K562 (cell line): ENCODE results near the gene ENPP7. TPM values are rescaled to one million over a fixed set of nuclear protein-coding genes. Genes with fewer than 3 reads are reported as not detected.

ENCODE experiments used
- ATAC-seq: fragments of 200-7000 bp; cut with Tn5 transposase; 3 replicates; pipeline ENCODE4 v1.9.1; 2020; ENCODE audit warnings: moderate library complexity
- BruUV-seq: library from RNA; stranded (reverse); fragments of 400-500 nt; replicated peaks from 2 replicates; lab custom pipeline; 2021; lab: Mats Ljungman, UMichigan
- CTCF ChIA-PET: fragments of 300-600 bp; formaldehyde crosslinking; extraction: SDS; loops from one replicate; lab custom pipeline; 2021; ENCODE audit warnings: low intra/inter-chr PET ratio; lab: Yijun Ruan, JAX
- POLR2A ChIA-PET: fragments of 300-600, 350-650 bp; sonication (Branson Sonifier 250); formaldehyde crosslinking; extraction: SDS; loops from one replicate; lab custom pipeline; 2021; ENCODE audit warnings: antibody characterized with exemption, inconsistent platforms; lab: Yijun Ruan, JAX
- DNase-seq, 4 experiments: peaks; one replicate each; pipeline versions ENCODE4 v3.0.0 to v3.0.0-alpha.2; 2011 to 2018; ENCODE audit warnings: low spot score in 3 of 4, mixed read lengths in 3 of 4; ENCODE audit errors: extremely low read depth in 1 of 4
- FAIRE-seq: peaks from 2 replicates; lab custom pipeline; 2011; peaks lifted over from hg19 to GRCh38; lab: Jason Lieb, UNC
- H2AFZ ChIP-seq: 2 replicates; pipeline ENCODE4 v1.6.0; 2011; ENCODE audit warnings: low read depth, low read length, control low read depth, inconsistent platforms
- H3K27ac ChIP-seq: fragments of 200-600 bp; 3 replicates; pipeline ENCODE4 v1.8.0; 2011; ENCODE audit warnings: low read depth, mild to moderate bottlenecking, control low read depth, inconsistent platforms, low read length, moderate library complexity, mixed read lengths; ENCODE audit errors: extremely low read depth
- H3K27me3 ChIP-seq, 2 experiments: fragments of 300-600 bp in 1 of 2; 2 replicates in 1 of 2; 3 replicates in 1 of 2; pipeline versions ENCODE4 v1.6.0 to v1.8.0; 2011; ENCODE audit warnings: inconsistent platforms in 2 of 2, low read length in 2 of 2, mild to moderate bottlenecking in 1 of 2, mixed read lengths in 1 of 2, moderate library complexity in 1 of 2; ENCODE audit not compliant: control insufficient read depth in 2 of 2, insufficient read depth in 2 of 2
- H3K36me3 ChIP-seq: fragments of 300-600 bp; 3 replicates; pipeline ENCODE4 v1.8.0; 2011; ENCODE audit warnings: mild to moderate bottlenecking, low read length, inconsistent platforms; ENCODE audit not compliant: control insufficient read depth, insufficient read depth
- H3K4me1 ChIP-seq, 2 experiments: fragments of 200-600 bp in 1 of 2; replicated peaks in 1 of 2; 2 replicates in 1 of 2; 3 replicates in 1 of 2; pipeline versions ENCODE4 v1.5.1 to v1.8.0; 2011; ENCODE audit warnings: inconsistent platforms in 2 of 2, low read length in 2 of 2, mild to moderate bottlenecking in 1 of 2, mixed read lengths in 1 of 2, moderate library complexity in 1 of 2; ENCODE audit not compliant: control insufficient read depth in 2 of 2, insufficient read depth in 2 of 2
- H3K4me2 ChIP-seq: 2 replicates; pipeline ENCODE4 v1.6.1; 2011; ENCODE audit warnings: low read length, control low read depth, inconsistent platforms, mixed read lengths; ENCODE audit not compliant: insufficient read depth
- H3K4me3 ChIP-seq: fragments of 200-600 bp; sonication (generic), shearing (Covaris generic); 2 replicates; pipeline ENCODE4 v1.5.1; 2016; ENCODE audit warnings: control low read depth, inconsistent platforms
- H3K79me2 ChIP-seq: fragments of 200-600 bp; 3 replicates; pipeline ENCODE4 v1.8.0; 2011; ENCODE audit warnings: low read length, inconsistent platforms; ENCODE audit not compliant: control insufficient read depth, insufficient read depth
- H3K9ac ChIP-seq, 2 experiments: 2 replicates each; pipeline versions ENCODE4 v1.6.0 to v1.6.1; 2011; ENCODE audit warnings: low read depth in 2 of 2, low read length in 2 of 2, control low read depth in 1 of 2, inconsistent platforms in 1 of 2, mild to moderate bottlenecking in 1 of 2, mixed read lengths in 1 of 2; ENCODE audit not compliant: insufficient read depth in 1 of 2
- H3K9me1 ChIP-seq: one replicate; pipeline ENCODE4 v1.6.0; 2011; ENCODE audit warnings: inconsistent platforms, mild to moderate bottlenecking, low read length, moderate library complexity; ENCODE audit not compliant: control insufficient read depth, insufficient read depth
- H3K9me3 ChIP-seq: replicated peaks from 2 replicates; pipeline ENCODE4 v1.5.1; 2011; ENCODE audit warnings: low read depth, low read length, inconsistent platforms; ENCODE audit not compliant: control insufficient read depth, insufficient read depth
- H4K20me1 ChIP-seq: replicated peaks from 2 replicates; pipeline ENCODE4 v1.6.1; 2011; ENCODE audit warnings: low read length, inconsistent platforms, mixed read lengths; ENCODE audit not compliant: control insufficient read depth, insufficient read depth
- ASH1L ChIP-seq: fragments of 450-650 bp; IDR thresholded peaks from 2 replicates; pipeline ENCODE4 v1.6.1; 2018; ENCODE audit warnings: borderline replicate concordance, mild to moderate bottlenecking, low read depth; ENCODE audit not compliant: partially characterized antibody
- CAMTA2 ChIP-seq: fragments of 250-450 bp; sonication (Bioruptor Pico); conservative IDR thresholded peaks from 2 replicates; pipeline ENCODE4 v1.5.1; 2022
- CBFA2T2 ChIP-seq: fragments of 450-650 bp; conservative IDR thresholded peaks from 2 replicates; pipeline ENCODE4 v1.6.1; 2017; ENCODE audit warnings: mild to moderate bottlenecking
- ELF1 ChIP-seq: fragments of 200-800 bp; sonication (Bioruptor generic); IDR thresholded peaks from 2 replicates; pipeline ENCODE4 v1.6.1; 2016; ENCODE audit warnings: missing genetic modification characterization, missing compliant biosample characterization
- FOS ChIP-seq: IDR thresholded peaks from 3 replicates; pipeline ENCODE4 v1.6.1; 2011; ENCODE audit not compliant: insufficient read length; ENCODE audit errors: extremely low read depth
- FUS ChIP-seq: fragments of 200-400 bp; formaldehyde crosslinking; optimal IDR thresholded peaks from 2 replicates; pipeline ENCODE3; 2017; ENCODE audit warnings: low read depth, low read length
- HCFC1 ChIP-seq: IDR thresholded peaks from 2 replicates; pipeline ENCODE4 v1.6.1; 2012; ENCODE audit warnings: low read depth, low read length, improper control_type of control experiment
- PHB ChIP-seq: fragments of 250-450 bp; sonication (Bioruptor Pico); IDR thresholded peaks from 2 replicates; pipeline ENCODE4 v1.5.0; 2021
- RAD51 ChIP-seq: fragments of 450-650 bp; IDR thresholded peaks from 2 replicates; pipeline ENCODE4 v1.7.1; 2016; ENCODE audit warnings: low read depth, mild to moderate bottlenecking, borderline replicate concordance
- RBM15 ChIP-seq: fragments of 200-400 bp; formaldehyde crosslinking; IDR thresholded peaks from 2 replicates; pipeline ENCODE4 v1.6.1; 2018; ENCODE audit warnings: mild to moderate bottlenecking, low read length, moderate library complexity; ENCODE audit not compliant: insufficient read depth
- RUNX1 ChIP-seq: sonication (generic); IDR thresholded peaks from 2 replicates; pipeline ENCODE4 v1.6.1; 2016; ENCODE audit warnings: antibody characterized with exemption, low read depth
- SMAD4 ChIP-seq: fragments of 250-450 bp; sonication (Bioruptor Pico); conservative IDR thresholded peaks from 2 replicates; pipeline ENCODE4 v1.8.0; 2021; ENCODE audit warnings: inconsistent platforms, mild to moderate bottlenecking, moderate library complexity
- SMARCB1 ChIP-seq: IDR thresholded peaks from 2 replicates; pipeline ENCODE4 v1.6.1; 2011; ENCODE audit warnings: improper control_type of control experiment, low read depth; ENCODE audit not compliant: insufficient read length
- SNRNP70 ChIP-seq: fragments of 200-400 bp; formaldehyde crosslinking; optimal IDR thresholded peaks from 2 replicates; pipeline ENCODE3; 2017; ENCODE audit warnings: low read depth, low read length
- SRSF7 ChIP-seq: fragments of 200-400 bp; formaldehyde crosslinking; optimal IDR thresholded peaks from 2 replicates; pipeline ENCODE3; 2017; ENCODE audit warnings: mild to moderate bottlenecking, low read depth, low read length
- TEAD1 ChIP-seq, 2 experiments: fragments of 450-650 bp in 1 of 2; sonication (generic) in 1 of 2; formaldehyde crosslinking; IDR thresholded peaks; 2 replicates each; pipeline versions ENCODE4 v1.4.0 to v1.8.0; 2020 to 2022; ENCODE audit warnings: mild to moderate bottlenecking in 2 of 2, missing genetic modification reagents in 1 of 2
- XRCC5 ChIP-seq: fragments of 200-400 bp; formaldehyde crosslinking; IDR thresholded peaks from 2 replicates; pipeline ENCODE4 v1.6.1; 2017; ENCODE audit warnings: low read depth, mild to moderate bottlenecking, low read length
- ZBTB8A ChIP-seq: fragments of 450-650 bp; IDR thresholded peaks from 2 replicates; pipeline ENCODE4 v1.6.1; 2018; ENCODE audit warnings: mild to moderate bottlenecking, moderate library complexity; ENCODE audit not compliant: partially characterized antibody
- ZNF143 ChIP-seq: sonication (generic); formaldehyde crosslinking; IDR thresholded peaks from 2 replicates; pipeline ENCODE4 v1.9.0; 2022; ENCODE audit warnings: mild to moderate bottlenecking, missing genetic modification reagents
- ZNF175 ChIP-seq: fragments of 200-800 bp; sonication (Bioruptor generic); IDR thresholded peaks from 2 replicates; pipeline ENCODE4 v1.6.1; 2016; ENCODE audit warnings: low read depth, mild to moderate bottlenecking, missing genetic modification characterization, missing compliant biosample characterization
- ZSCAN29 ChIP-seq: fragments of 450-650 bp; IDR thresholded peaks from 2 replicates; pipeline ENCODE4 v1.6.1; 2017
- WGBS: fragments of 100-300 bp; shearing (Covaris generic); methylation state at CpG from one replicate; pipeline ENCODE4 v1.1.6; 2016; ENCODE audit warnings: low coverage, mixed read lengths; ENCODE audit not compliant: insufficient coverage; ENCODE audit errors: missing lambda C conversion rate; 5-methylcytosine and 5-hydroxymethylcytosine counted together
- in situ Hi-C: fragments of 300-500 bp; cut with MboI; formaldehyde crosslinking; loops from 4 replicates; pipeline ENCODE4 v1.15.0; 2018; ENCODE audit warnings: inconsistent platforms, mixed read lengths
- intact Hi-C: fragments of 100-400 bp; cut with micrococcal nuclease; formaldehyde crosslinking; loops from 2 replicates; pipeline ENCODE4 v1.14.2; 2022
- polyA plus RNA-seq, 8 experiments: library from polyadenylated mRNA; depleted of rRNA in 4 of 8; stranded (reverse) in 5 of 8; unstranded in 3 of 8; fragments of >200 nt; fragmentation: Nextera tagmentation in 2 of 8; fragmentation: Illumina TruSeq in 1 of 8; extraction: Ambion mirVana in 2 of 8; extraction: Trizol in 1 of 8; gene quantifications; 2 replicates each; pipeline versions ENCODE4 v1.2.1 to v1.2.3, GENCODE V29; 2011 to 2014; ENCODE audit warnings: inconsistent platforms in 1 of 8, missing spikeins in 1 of 8
- total RNA-seq, 7 experiments: library from RNA; depleted of rRNA in 6 of 7; stranded (reverse); fragments of >200 nt in 6 of 7; fragmentation: Illumina TruSeq in 2 of 7; extraction: Trizol in 2 of 7; gene quantifications; 2 replicates each; pipeline versions ENCODE4 v1.2.1 to v1.2.3, GENCODE V29; 2011 to 2021; ENCODE audit warnings: low replicate concordance in 1 of 7
- TF ChIP-seq, protein P1 (sequence below): conservative IDR thresholded peaks from 2 replicates; pipeline ENCODE4 v1.6.1; 2011; ENCODE audit warnings: low read depth, mild to moderate bottlenecking, low read length; ENCODE audit not compliant: control insufficient read depth
- TF ChIP-seq, protein P2 (sequence below): fragments of 250-450 bp; sonication (Bioruptor Pico); IDR thresholded peaks from 2 replicates; pipeline ENCODE4 v1.5.0; 2020; ENCODE audit warnings: mild to moderate bottlenecking

ENPP7 gene
- total and polyA plus RNA-seq, 9 of the 15 experiments (the other 6 are each of a cell fraction or from before 2014, with no cell fraction given): not detected

DNA sequence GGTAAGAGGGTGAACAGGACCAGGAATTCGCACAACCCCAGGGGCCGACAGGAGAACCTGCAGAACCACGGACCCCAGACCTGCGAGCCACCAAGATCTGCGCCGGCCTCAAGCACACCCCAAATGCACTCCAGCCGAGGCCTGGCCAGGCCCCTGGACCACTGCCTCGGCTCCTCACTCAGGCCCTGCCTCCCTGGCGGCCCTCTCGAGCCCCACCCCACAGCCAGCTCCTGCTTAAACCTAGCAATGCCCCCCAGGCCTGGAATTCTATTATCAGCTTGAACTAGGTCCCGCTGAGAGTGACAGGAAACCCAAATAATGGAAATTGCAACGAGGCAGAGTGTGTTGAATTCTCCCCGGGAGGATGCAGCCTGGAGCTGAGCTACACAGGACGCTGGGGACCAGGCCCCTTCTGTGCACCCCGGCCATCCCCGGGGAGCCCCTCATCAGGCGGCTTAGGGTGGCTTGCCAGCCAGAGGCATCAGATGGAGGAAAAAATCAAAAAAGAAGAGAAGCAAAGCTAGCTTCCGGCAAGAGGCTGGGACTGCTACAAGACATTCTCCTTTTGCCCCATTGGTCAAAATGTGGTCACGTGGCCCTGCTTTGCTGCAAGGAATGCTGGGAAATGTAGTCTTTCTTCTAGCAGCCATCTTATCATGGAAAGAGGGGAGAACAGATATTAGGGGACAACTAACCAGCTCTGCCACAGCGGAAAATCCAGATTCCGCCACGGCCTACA is 2.4 kb upstream of the ENPP7 start:
- H3K4me3 ChIP-seq: no peak overlapping the region
- no peaks in the 10 kb centered on the region for H4K20me1 ChIP-seq
- ChIA-PET POLR2A (interaction anchor here (0.6 kb wide), 1 partner anchor 109 kb away, joined by 3 read pairs; no protein-coding TSS in a partner anchor), CTCF (no interaction called here)
- DNase-seq: peak; percentile 92 to 97 (median 96)
- no peaks in the 10 kb centered on the region for H3K9me3 ChIP-seq
- no peak overlapping the region for H3K9ac ChIP-seq
- intact Hi-C loops (no loop called here), in situ Hi-C loops (no loop called here)
- peaks cover 5 to 29% of the 10 kb centered on the region in 2 experiments; a peak in 4 of 5 replicates for H3K4me1 ChIP-seq
- FAIRE-seq: peak; percentile 100
- H3K27ac ChIP-seq: no peak overlapping the region
- no peaks in the 10 kb centered on the region for H3K27me3 ChIP-seq
- H3K9me1 ChIP-seq: no peaks in the 10 kb centered on the region
- BruUV-seq: no TSS peak
- no peaks in the 10 kb centered on the region for H3K36me3 ChIP-seq
- ATAC-seq: peak; percentile 94
- H2AFZ ChIP-seq: peak overlapping the region; percentile 97
- H3K4me2 ChIP-seq: peak overlapping the region; percentile 40
- no peaks in the 10 kb centered on the region for H3K79me2 ChIP-seq
- WGBS: 53% methylated on average over 14 of the region's 22 CpGs
- no peak for TF ChIP-seq FUS
- TF ChIP-seq, protein P1, sequence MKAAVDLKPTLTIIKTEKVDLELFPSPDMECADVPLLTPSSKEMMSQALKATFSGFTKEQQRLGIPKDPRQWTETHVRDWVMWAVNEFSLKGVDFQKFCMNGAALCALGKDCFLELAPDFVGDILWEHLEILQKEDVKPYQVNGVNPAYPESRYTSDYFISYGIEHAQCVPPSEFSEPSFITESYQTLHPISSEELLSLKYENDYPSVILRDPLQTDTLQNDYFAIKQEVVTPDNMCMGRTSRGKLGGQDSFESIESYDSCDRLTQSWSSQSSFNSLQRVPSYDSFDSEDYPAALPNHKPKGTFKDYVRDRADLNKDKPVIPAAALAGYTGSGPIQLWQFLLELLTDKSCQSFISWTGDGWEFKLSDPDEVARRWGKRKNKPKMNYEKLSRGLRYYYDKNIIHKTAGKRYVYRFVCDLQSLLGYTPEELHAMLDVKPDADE: no peak; the same call in 1 of the 2 replicates
- no peak for TF ChIP-seq SMARCB1
- no peak for TF ChIP-seq ASH1L
- no peak for TF ChIP-seq SMAD4 (CRISPR knock-in tag)
- no peak for TF ChIP-seq SRSF7
- no peak for TF ChIP-seq CAMTA2
- 0 out of 4 replicates have a peak, but pooled peaks of 1 of the 2 experiments have one; percentile 31 for TF ChIP-seq TEAD1 (CRISPR knock-in tag; IDR thresholded peaks at IDR 0.05)
- TF ChIP-seq CBFA2T2: peak; percentile 80
- no peak for TF ChIP-seq RBM15
- TF ChIP-seq SNRNP70: no peak
- TF ChIP-seq, protein P2, sequence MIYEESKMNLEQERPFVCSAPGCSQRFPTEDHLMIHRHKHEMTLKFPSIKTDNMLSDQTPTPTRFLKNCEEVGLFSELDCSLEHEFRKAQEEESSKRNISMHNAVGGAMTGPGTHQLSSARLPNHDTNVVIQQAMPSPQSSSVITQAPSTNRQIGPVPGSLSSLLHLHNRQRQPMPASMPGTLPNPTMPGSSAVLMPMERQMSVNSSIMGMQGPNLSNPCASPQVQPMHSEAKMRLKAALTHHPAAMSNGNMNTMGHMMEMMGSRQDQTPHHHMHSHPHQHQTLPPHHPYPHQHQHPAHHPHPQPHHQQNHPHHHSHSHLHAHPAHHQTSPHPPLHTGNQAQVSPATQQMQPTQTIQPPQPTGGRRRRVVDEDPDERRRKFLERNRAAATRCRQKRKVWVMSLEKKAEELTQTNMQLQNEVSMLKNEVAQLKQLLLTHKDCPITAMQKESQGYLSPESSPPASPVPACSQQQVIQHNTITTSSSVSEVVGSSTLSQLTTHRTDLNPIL (CRISPR knock-in tag): no peak
- TF ChIP-seq ZSCAN29: no peak
- TF ChIP-seq ZBTB8A: no peak
- peak; percentile 90 for TF ChIP-seq ZNF143 (CRISPR knock-in tag)
- TF ChIP-seq PHB: no peak
- TF ChIP-seq HCFC1: peak; percentile 94
- peak; percentile 78 for TF ChIP-seq ELF1
- TF ChIP-seq RAD51: peak; percentile 96
- TF ChIP-seq XRCC5: no peak
- TF ChIP-seq RUNX1: no peak
- TF ChIP-seq FOS: peak; percentile 74
- no peak for TF ChIP-seq ZNF175 (CRISPR knock-in tag)
